ENCODE measurements around the gene PRKRA. TPM values are rescaled to one million over a fixed set of nuclear protein-coding genes. Genes with fewer than 3 reads are reported as not detected.
A peak's percentile ranks its signal among the peaks of the same experiment; 100 is the strongest.

PRKRA gene
- total RNA-seq, 3 donors from 2014 or later, result 28.7 to 55.6 (median 31.5) TPM

DNA sequence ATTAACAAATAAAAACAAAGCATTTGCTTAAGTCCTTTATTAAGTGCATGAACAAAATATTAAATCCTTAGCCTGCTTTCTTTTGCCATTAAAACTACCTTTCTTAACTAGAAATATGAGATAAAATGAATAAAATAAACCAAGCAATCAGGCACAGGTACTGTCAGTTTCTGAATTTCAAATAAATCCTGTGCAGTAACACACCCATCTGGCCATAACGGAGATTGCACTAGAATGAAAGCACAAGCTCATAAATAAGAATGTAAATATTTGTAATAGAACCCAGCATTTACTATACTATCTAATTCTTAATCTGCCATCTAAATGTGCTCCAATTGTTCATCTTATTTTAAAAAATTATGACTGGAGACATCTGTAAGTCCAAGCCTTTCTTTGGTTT is 31.9 kb downstream of the PRKRA start:
- Histone ChIP-seq H3K4me3 (no peak overlapping the region), H3K36me3 (ENCODE audit: low read depth) (no peaks in the 10 kb centered on the region), H3K9me3 (no peaks in the 10 kb centered on the region), H3K4me1 (ENCODE audit: low read depth) (peaks cover 2% of the 10 kb centered on the region)
- TF ChIP-seq, protein P1, sequence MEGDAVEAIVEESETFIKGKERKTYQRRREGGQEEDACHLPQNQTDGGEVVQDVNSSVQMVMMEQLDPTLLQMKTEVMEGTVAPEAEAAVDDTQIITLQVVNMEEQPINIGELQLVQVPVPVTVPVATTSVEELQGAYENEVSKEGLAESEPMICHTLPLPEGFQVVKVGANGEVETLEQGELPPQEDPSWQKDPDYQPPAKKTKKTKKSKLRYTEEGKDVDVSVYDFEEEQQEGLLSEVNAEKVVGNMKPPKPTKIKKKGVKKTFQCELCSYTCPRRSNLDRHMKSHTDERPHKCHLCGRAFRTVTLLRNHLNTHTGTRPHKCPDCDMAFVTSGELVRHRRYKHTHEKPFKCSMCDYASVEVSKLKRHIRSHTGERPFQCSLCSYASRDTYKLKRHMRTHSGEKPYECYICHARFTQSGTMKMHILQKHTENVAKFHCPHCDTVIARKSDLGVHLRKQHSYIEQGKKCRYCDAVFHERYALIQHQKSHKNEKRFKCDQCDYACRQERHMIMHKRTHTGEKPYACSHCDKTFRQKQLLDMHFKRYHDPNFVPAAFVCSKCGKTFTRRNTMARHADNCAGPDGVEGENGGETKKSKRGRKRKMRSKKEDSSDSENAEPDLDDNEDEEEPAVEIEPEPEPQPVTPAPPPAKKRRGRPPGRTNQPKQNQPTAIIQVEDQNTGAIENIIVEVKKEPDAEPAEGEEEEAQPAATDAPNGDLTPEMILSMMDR (IDR thresholded peaks at IDR 0.05), result no peak
- ATAC-seq, result no peak
- DNase-seq, result no peak
- intact Hi-C loops (cut with DNase I, micrococcal nuclease), result no loop called here

DNA sequence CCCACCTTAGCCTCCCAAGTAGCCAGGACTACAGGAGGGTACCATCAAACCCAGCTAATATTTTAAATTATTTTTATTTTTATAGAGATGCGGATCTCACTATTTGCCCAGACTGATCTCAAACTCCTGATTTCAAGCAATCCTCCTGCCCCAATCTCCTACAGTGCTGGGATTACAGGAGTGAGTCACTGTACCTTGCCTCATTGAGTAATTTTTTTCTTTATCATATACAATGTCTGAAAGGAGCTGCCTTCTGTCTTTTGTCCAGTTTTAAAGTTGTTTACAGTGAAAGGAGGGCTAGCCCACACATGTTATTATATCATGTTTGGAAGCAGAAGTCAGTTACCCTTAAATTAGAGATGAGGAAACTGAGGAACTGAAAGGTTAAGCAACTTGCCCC is 32.5 kb downstream of the PRKRA start:
- intact Hi-C loops (cut with DNase I, micrococcal nuclease), result no loop called here
- DNase-seq, result no peak

DNA sequence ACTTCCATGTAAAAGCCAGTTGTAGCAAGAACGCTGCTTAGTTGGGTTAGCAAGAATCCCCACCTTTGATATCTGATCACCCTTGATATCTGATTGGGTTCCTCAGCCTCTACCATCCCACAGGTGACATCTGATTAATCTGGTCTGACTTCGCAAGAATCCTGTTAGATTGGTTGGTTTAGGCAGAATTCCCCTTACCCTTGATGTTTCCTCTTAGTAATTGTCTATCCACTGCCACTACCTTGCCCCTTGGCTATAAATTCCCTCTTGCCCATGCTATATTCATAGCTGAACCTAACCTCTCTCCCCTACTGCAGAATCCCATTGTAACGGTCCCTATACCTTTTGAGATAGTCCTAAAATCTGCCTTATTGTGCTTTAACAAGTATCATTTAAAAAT is 33.1 kb downstream of the PRKRA start:
- intact Hi-C loops (cut with DNase I, micrococcal nuclease), result no loop called here
- H3K9me3 ChIP-seq, result no peaks in the 10 kb centered on the region
- no peaks in the 10 kb centered on the region for H3K36me3 ChIP-seq (ENCODE audit: low read depth)
- ATAC-seq, result no peak
- no peak for DNase-seq
- H3K4me3 ChIP-seq, result no peak overlapping the region
- TF ChIP-seq, protein P1 (IDR thresholded peaks at IDR 0.05), result no peak
- peaks cover 10% of the 10 kb centered on the region for H3K4me1 ChIP-seq (ENCODE audit: low read depth)

More for the DNA sequence above, 32.5 kb downstream of the PRKRA start:
- H3K4me3 ChIP-seq, result no peak overlapping the region
- TF ChIP-seq, protein P1 (IDR thresholded peaks at IDR 0.05), result no peak
- ATAC-seq, result no peak
- H3K4me1 ChIP-seq (ENCODE audit: low read depth), result peaks cover 5% of the 10 kb centered on the region
- no peaks in the 10 kb centered on the region for H3K36me3 ChIP-seq (ENCODE audit: low read depth)
- no peaks in the 10 kb centered on the region for H3K9me3 ChIP-seq

DNA sequence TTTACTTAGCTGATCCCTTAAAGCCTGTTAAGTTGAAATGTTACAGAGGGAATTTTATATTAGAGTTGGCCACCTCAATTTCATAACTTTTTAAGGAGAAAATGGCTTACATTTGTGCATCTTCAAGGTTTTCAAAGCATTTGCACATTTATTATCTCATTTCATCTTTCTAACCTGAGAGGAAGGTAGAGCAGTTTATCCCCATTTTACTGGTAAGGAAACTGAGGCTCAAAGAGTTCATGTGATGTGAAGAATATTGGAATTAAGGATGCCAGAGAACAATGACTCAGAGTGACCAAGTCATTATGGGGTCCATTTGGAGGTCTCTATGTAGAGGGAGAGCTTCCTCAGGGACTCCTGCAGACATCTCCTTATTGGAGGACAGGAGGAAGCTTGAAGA is 35.0 kb downstream of the PRKRA start:
- Histone ChIP-seq H3K4me3 (no peak overlapping the region), H3K4me1 (ENCODE audit: low read depth) (peaks cover 11% of the 10 kb centered on the region), H3K36me3 (ENCODE audit: low read depth) (no peaks in the 10 kb centered on the region), H3K9me3 (no peaks in the 10 kb centered on the region)
- DNase-seq (no peak), ATAC-seq (no peak)
- TF ChIP-seq, protein P1 (IDR thresholded peaks at IDR 0.05), result no peak
- intact Hi-C loops (cut with DNase I, micrococcal nuclease), result no loop called here

DNA sequence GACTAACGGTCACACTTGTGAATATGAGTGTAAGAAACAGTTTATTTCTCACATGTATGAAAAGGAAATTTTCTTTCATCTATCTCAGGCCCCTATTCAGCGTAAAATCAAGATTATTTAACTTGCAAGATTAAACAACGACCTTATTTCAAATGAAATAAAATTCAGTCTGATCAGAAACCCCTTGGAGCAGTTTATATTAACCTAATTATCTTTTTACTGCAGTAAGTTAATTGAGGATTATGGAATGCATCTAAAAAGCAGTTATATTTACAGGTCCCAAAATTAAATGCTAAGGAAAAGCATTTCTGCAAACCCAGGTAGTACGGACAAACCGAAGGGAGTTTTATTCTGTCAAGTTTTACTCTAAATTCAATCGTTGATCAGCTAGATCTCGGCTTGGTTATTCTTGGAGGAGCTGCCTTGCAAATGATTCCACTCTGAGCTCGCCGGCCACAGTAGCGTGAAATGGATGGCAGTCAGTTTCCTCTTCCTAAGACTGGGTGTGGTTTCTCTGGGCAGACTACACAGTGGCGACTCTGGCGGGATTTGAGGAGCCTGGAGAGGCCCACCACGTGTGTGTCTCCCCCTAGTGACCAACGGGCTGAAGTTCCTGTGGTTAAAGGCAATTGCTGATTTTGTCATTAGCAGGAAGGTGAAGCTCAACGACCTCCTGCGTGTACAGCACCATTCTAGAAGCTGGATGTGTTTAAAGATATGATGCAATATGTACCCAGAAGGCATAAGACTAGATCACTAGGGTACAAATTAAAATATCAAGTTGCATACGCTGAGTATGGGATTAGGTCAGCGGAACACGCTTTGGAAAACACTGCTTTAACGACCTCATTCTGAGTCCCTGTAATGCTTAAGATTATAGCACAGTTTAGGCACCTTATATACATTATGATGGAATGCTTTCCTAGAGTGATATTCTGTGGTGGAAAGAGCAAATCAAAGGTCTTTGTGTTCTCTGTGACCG is 36.4 kb downstream of the PRKRA start:
- H3K4me3 ChIP-seq, result no peak overlapping the region
- TF ChIP-seq, protein P1 (IDR thresholded peaks at IDR 0.05), result peak; percentile 81
- peaks cover 11% of the 10 kb centered on the region for H3K4me1 ChIP-seq (ENCODE audit: low read depth)
- DNase-seq (peak; percentile 79 to 87 (median 85)), ATAC-seq (peak; percentile 97)
- no peaks in the 10 kb centered on the region for H3K9me3 ChIP-seq
- H3K36me3 ChIP-seq (ENCODE audit: low read depth), result no peaks in the 10 kb centered on the region
- intact Hi-C loops (cut with DNase I, micrococcal nuclease), result no loop called here

All from mucosa of descending colon (tissue), 3 donors.